GM18498 (cell line): ENCODE data around the gene LENEP.
A peak's percentile ranks its signal among the peaks of the same experiment; 100 is the strongest.

Source experiments
- ATAC-seq: cut with Tn5 transposase; IDR thresholded peaks from one replicate; pipeline ENCODE4 v1.9.1; 2021; ENCODE audit warnings: mild to moderate bottlenecking, moderate library complexity; ENCODE audit not compliant: unreplicated experiment

Gene LENEP

GRCh38 chr1:154998201-154998780 is 4.9 kb downstream of the LENEP start:
- no peak for ATAC-seq

GRCh38 chr1:154998818-154999570 is 5.6 kb downstream of the LENEP start:
- no peak for ATAC-seq

GRCh38 chr1:154999571-155000410 is 6.4 kb downstream of the LENEP start:
- ATAC-seq, result no peak

GRCh38 chr1:155000411-155000725 is 7.0 kb downstream of the LENEP start:
- no peak for ATAC-seq

GRCh38 chr1:155000726-155001424 is 7.5 kb downstream of the LENEP start:
- peak; percentile 42 for ATAC-seq

GRCh38 chr1:155001425-155001674 is 8.0 kb downstream of the LENEP start:
- no peak for ATAC-seq

- peak; percentile 64 for ATAC-seq
Measured at GRCh38 chr1:155001675-155002463, 8.5 kb downstream of the LENEP start.

- no peak for ATAC-seq
Measured at GRCh38 chr1:155002464-155003226, 9.3 kb downstream of the LENEP start, which contains the start of gene ZBTB7B. Gene ZBTB7B, plus strand, starts transcription at chr1:155002802. Its CDS starts 11,859 bp downstream, at chr1:155014661.

- no peak for ATAC-seq
Measured at GRCh38 chr1:155003227-155003765, 9.9 kb downstream of the LENEP start.

GRCh38 chr1:155003766-155004351 is 10.5 kb downstream of the LENEP start:
- ATAC-seq, result no peak

- no peak for ATAC-seq
Measured at GRCh38 chr1:155004352-155005075, 11.1 kb downstream of the LENEP start.

GRCh38 chr1:155005076-155006011 is 12.0 kb downstream of the LENEP start:
- ATAC-seq, result no peak

- ATAC-seq, result no peak
Measured at GRCh38 chr1:155006601-155007101, 13.3 kb downstream of the LENEP start.

- ATAC-seq, result no peak
Measured at GRCh38 chr1:155007251-155007828, 14.0 kb downstream of the LENEP start.

GRCh38 chr1:155008015-155008941 is 14.9 kb downstream of the LENEP start:
- ATAC-seq, result no peak

- ATAC-seq, result no peak
Measured at GRCh38 chr1:155009221-155009711, 15.9 kb downstream of the LENEP start.
